Effector memory CD8-positive, alpha-beta T cell (primary cell): Measurements from ENCODE around the gene EEF1G.
"Not testable (repeated sequence)": the region's sequence is repeated elsewhere in the genome, so short reads cannot be mapped to it uniquely, and the experiment has no call there.

Experiments
- ATAC-seq: fragments of 150-1000 bp; cut with Tn5 transposase; replicated peaks from 2 replicates; pipeline ENCODE4 v1.10.0; 2021; ENCODE audit warnings: mild to moderate bottlenecking, moderate library complexity
- DNase-seq, 3 experiments: peaks; one replicate each; pipeline ENCODE4 v3.0.0; 2021
- H3K27ac Mint-ChIP-seq, 2 donors: one replicate each; pipeline ENCODE4 v1.8.0; 2022; ENCODE audit warnings: mild to moderate bottlenecking in 2 of 2, mixed read lengths in 2 of 2, moderate library complexity in 2 of 2
- H3K27me3 Mint-ChIP-seq, 2 donors: one replicate each; pipeline ENCODE4 v1.8.0; 2022; ENCODE audit warnings: mixed read lengths in 2 of 2
- H3K36me3 Mint-ChIP-seq: one replicate; pipeline ENCODE4 v1.8.0; 2022; ENCODE audit warnings: mild to moderate bottlenecking, moderate library complexity, mixed read lengths; ENCODE audit not compliant: insufficient read depth
- H3K4me1 Mint-ChIP-seq, 2 donors: one replicate each; pipeline ENCODE4 v1.8.0; 2022; ENCODE audit warnings: low read depth in 2 of 2, mixed read lengths in 2 of 2
- H3K4me3 Mint-ChIP-seq, 2 donors: one replicate each; pipeline ENCODE4 v1.8.0; 2022; ENCODE audit warnings: mild to moderate bottlenecking in 2 of 2, mixed read lengths in 2 of 2, moderate library complexity in 2 of 2
- H3K9me3 Mint-ChIP-seq, 2 donors: one replicate each; pipeline ENCODE4 v1.8.0; 2022; ENCODE audit warnings: mixed read lengths in 2 of 2

Gene EEF1G

GRCh38 chr11:62579252-62579651 is 5.6 kb upstream of the EEF1G start:
- H3K27ac Mint-ChIP-seq: no peak overlapping the region
- no peaks in the 10 kb centered on the region for H3K9me3 Mint-ChIP-seq
- H3K36me3 Mint-ChIP-seq: peaks cover 38% of the 10 kb centered on the region
- ATAC-seq (no peak), DNase-seq (no peak)
- H3K27me3 Mint-ChIP-seq: no peaks in the 10 kb centered on the region
- peaks cover 13 to 16% of the 10 kb centered on the region in 2 donors for H3K4me1 Mint-ChIP-seq
- H3K4me3 Mint-ChIP-seq: no peak overlapping the region

- no peak for ATAC-seq
- H3K4me1 Mint-ChIP-seq: peaks cover 17 to 18% of the 10 kb centered on the region in 2 donors
- no peaks in the 10 kb centered on the region for H3K9me3 Mint-ChIP-seq
- peaks cover 43% of the 10 kb centered on the region for H3K36me3 Mint-ChIP-seq
- H3K27me3 Mint-ChIP-seq: no peaks in the 10 kb centered on the region
- H3K4me3 Mint-ChIP-seq: no peak overlapping the region
- no peak for DNase-seq
- H3K27ac Mint-ChIP-seq: no peak overlapping the region
Observed at GRCh38 chr11:62578541-62578940, 4.8 kb upstream of the EEF1G start.

GRCh38 chr11:62577046-62577714 is 3.5 kb upstream of the EEF1G start:
- Mint-ChIP-seq H3K4me1 (peaks cover 31 to 32% of the 10 kb centered on the region in 2 donors), H3K27ac (no peak overlapping the region), H3K9me3 (no peaks in the 10 kb centered on the region), H3K36me3 (peaks cover 57% of the 10 kb centered on the region), H3K4me3 (no peak overlapping the region), H3K27me3 (no peaks in the 10 kb centered on the region)
- no peak for ATAC-seq
- DNase-seq: no peak

- no peaks in the 10 kb centered on the region for H3K27me3 Mint-ChIP-seq
- peak overlapping the region; percentile 59 to 81 for H3K27ac Mint-ChIP-seq
- ATAC-seq: no peak
- H3K36me3 Mint-ChIP-seq: peaks cover 67% of the 10 kb centered on the region
- H3K4me3 Mint-ChIP-seq: peak overlapping the region; percentile 95 to 99
- no peak for DNase-seq
- H3K4me1 Mint-ChIP-seq: peaks cover 40 to 44% of the 10 kb centered on the region in 2 donors
- no peaks in the 10 kb centered on the region for H3K9me3 Mint-ChIP-seq
Observed at GRCh38 chr11:62575837-62576236, 2.1 kb upstream of the EEF1G start.

GRCh38 chr11:62575156-62575555 is 1.5 kb upstream of the EEF1G start:
- peaks cover 43 to 46% of the 10 kb centered on the region in 2 donors for H3K4me1 Mint-ChIP-seq
- H3K4me3 Mint-ChIP-seq: peak overlapping the region; percentile 95 to 99
- H3K27ac Mint-ChIP-seq: peak overlapping the region; percentile 96 to 97
- ATAC-seq (no peak), DNase-seq (no peak)
- H3K27me3 Mint-ChIP-seq: no peaks in the 10 kb centered on the region
- H3K36me3 Mint-ChIP-seq: peaks cover 69% of the 10 kb centered on the region
- no peaks in the 10 kb centered on the region for H3K9me3 Mint-ChIP-seq

GRCh38 chr11:62574363-62575071 is 826 bp upstream of the EEF1G start:
- Mint-ChIP-seq H3K9me3 (no peaks in the 10 kb centered on the region), H3K27ac (peak overlapping the region; percentile 96 to 97), H3K36me3 (peaks cover 75% of the 10 kb centered on the region), H3K4me3 (peak overlapping the region; percentile 95 to 99), H3K27me3 (no peaks in the 10 kb centered on the region), H3K4me1 (peaks cover 45 to 48% of the 10 kb centered on the region in 2 donors)
- ATAC-seq (peak; percentile 7), DNase-seq (no peak)

- Mint-ChIP-seq H3K27ac (peak overlapping the region; percentile 96 to 97), H3K4me3 (peak overlapping the region; percentile 95 to 99), H3K36me3 (peaks cover 82% of the 10 kb centered on the region), H3K9me3 (no peaks in the 10 kb centered on the region), H3K27me3 (no peaks in the 10 kb centered on the region), H3K4me1 (peaks cover 45 to 48% of the 10 kb centered on the region in 2 donors)
- ATAC-seq: peak; percentile 11
- DNase-seq: peak in 1 of 3 experiments; percentile 29
Observed at GRCh38 chr11:62573006-62573591, 592 bp downstream of the EEF1G start.

GRCh38 chr11:62572431-62572830 is 1.3 kb downstream of the EEF1G start:
- Mint-ChIP-seq H3K36me3 (peaks cover 82% of the 10 kb centered on the region), H3K4me3 (peak overlapping the region; percentile 95 to 99), H3K4me1 (peaks cover 45 to 49% of the 10 kb centered on the region in 2 donors), H3K27me3 (no peaks in the 10 kb centered on the region), H3K9me3 (no peaks in the 10 kb centered on the region), H3K27ac (peak overlapping the region; percentile 96 to 97)
- DNase-seq (no peak), ATAC-seq (no peak)

- not testable (repeated sequence) for H3K9me3 Mint-ChIP-seq, ATAC-seq, H3K27me3 Mint-ChIP-seq, DNase-seq
- H3K27ac Mint-ChIP-seq: peak overlapping the region; percentile 73 to 96
- H3K4me1 Mint-ChIP-seq: peaks cover 50 to 56% of the 10 kb centered on the region in 2 donors
- peak overlapping the region; percentile 31 to 95 for H3K4me3 Mint-ChIP-seq
- peaks cover 86% of the 10 kb centered on the region for H3K36me3 Mint-ChIP-seq
Observed at GRCh38 chr11:62571493-62571892, 2.2 kb downstream of the EEF1G start.

- H3K36me3 Mint-ChIP-seq: peaks cover 92% of the 10 kb centered on the region
- DNase-seq, H3K27me3 Mint-ChIP-seq, H3K9me3 Mint-ChIP-seq, ATAC-seq: not testable (repeated sequence)
- peaks cover 54 to 56% of the 10 kb centered on the region in 2 donors for H3K4me1 Mint-ChIP-seq
- H3K27ac Mint-ChIP-seq: peak overlapping the region; percentile 73 to 96
- peak overlapping the region in 1 of 2 donors; percentile 31 for H3K4me3 Mint-ChIP-seq
Observed at GRCh38 chr11:62570903-62571302, 2.8 kb downstream of the EEF1G start.

- H3K27me3 Mint-ChIP-seq: no peaks in the 10 kb centered on the region
- no peak overlapping the region for H3K27ac Mint-ChIP-seq
- no peaks in the 10 kb centered on the region for H3K9me3 Mint-ChIP-seq
- ATAC-seq (no peak), DNase-seq (no peak)
- H3K4me1 Mint-ChIP-seq: peaks cover 47% of the 10 kb centered on the region in 2 donors
- no peak overlapping the region for H3K4me3 Mint-ChIP-seq
- peaks cover 98% of the 10 kb centered on the region for H3K36me3 Mint-ChIP-seq
Observed at GRCh38 chr11:62569611-62570010, 4.1 kb downstream of the EEF1G start.

GRCh38 chr11:62567018-62567633 is 6.6 kb downstream of the EEF1G start:
- H3K27ac Mint-ChIP-seq: peak overlapping the region; percentile 75 to 79
- peaks cover 85% of the 10 kb centered on the region for H3K36me3 Mint-ChIP-seq
- no peak for ATAC-seq
- H3K27me3 Mint-ChIP-seq: no peaks in the 10 kb centered on the region
- peak overlapping the region in 1 of 2 donors; percentile 44 for H3K4me3 Mint-ChIP-seq
- H3K4me1 Mint-ChIP-seq: peaks cover 24 to 32% of the 10 kb centered on the region in 2 donors
- H3K9me3 Mint-ChIP-seq: no peaks in the 10 kb centered on the region
- DNase-seq: no peak

- no peaks in the 10 kb centered on the region for H3K9me3 Mint-ChIP-seq
- ATAC-seq (no peak), DNase-seq (no peak)
- H3K4me3 Mint-ChIP-seq: no peak overlapping the region
- H3K27ac Mint-ChIP-seq: peak overlapping the region in 1 of 2 donors; percentile 79
- no peaks in the 10 kb centered on the region for H3K27me3 Mint-ChIP-seq
- peaks cover 18 to 30% of the 10 kb centered on the region in 2 donors for H3K4me1 Mint-ChIP-seq
- H3K36me3 Mint-ChIP-seq: peaks cover 85% of the 10 kb centered on the region
Observed at GRCh38 chr11:62566247-62566646, 7.4 kb downstream of the EEF1G start.
